CD14-positive monocyte (primary cell): ENCODE data around the gene NDUFS6. TPM values are rescaled to one million over a fixed set of nuclear protein-coding genes. Genes with fewer than 3 reads are reported as not detected.

Experiments
- DNase-seq, 3 donors: peaks; one replicate each; pipeline ENCODE4 v3.0.0-alpha.2; 2011 to 2022
- H2AFZ ChIP-seq: 2 replicates; pipeline ENCODE4 v1.6.0; 2012; ENCODE audit warnings: mild to moderate bottlenecking, low read depth, low read length, inconsistent platforms; ENCODE audit not compliant: insufficient read depth, poor library complexity, severe bottlenecking
- H3K27ac ChIP-seq, 2 donors: 1 replicate in 1 of 2; 2 replicates in 1 of 2; pipeline ENCODE4 v1.5.1; 2012 to 2013; ENCODE audit warnings: low read length in 2 of 2, control low read depth in 1 of 2, inconsistent platforms in 1 of 2, low read depth in 1 of 2, mild to moderate bottlenecking in 1 of 2
- H3K27me3 ChIP-seq, 2 donors: one replicate each; pipeline versions ENCODE4 v1.6.0 to v1.6.1; 2011 to 2013; ENCODE audit warnings: low read length in 2 of 2; ENCODE audit not compliant: control insufficient read depth in 2 of 2, insufficient read depth in 2 of 2
- H3K36me3 ChIP-seq, 2 donors: replicated peaks in 1 of 2; 1 replicate in 1 of 2; 2 replicates in 1 of 2; pipeline versions ENCODE4 v1.5.1 to v1.6.1; 2012 to 2013; ENCODE audit warnings: low read length in 2 of 2, control low read depth in 1 of 2, inconsistent platforms in 1 of 2, mild to moderate bottlenecking in 1 of 2; ENCODE audit not compliant: insufficient read depth in 2 of 2, control insufficient read depth in 1 of 2
- H3K4me1 ChIP-seq, 2 donors: 1 replicate in 1 of 2; 2 replicates in 1 of 2; pipeline versions ENCODE4 v1.5.1 to v1.6.1; 2012 to 2013; ENCODE audit warnings: low read length in 2 of 2, control low read depth in 1 of 2, inconsistent platforms in 1 of 2, mild to moderate bottlenecking in 1 of 2, moderate library complexity in 1 of 2; ENCODE audit not compliant: insufficient read depth in 2 of 2, control insufficient read depth in 1 of 2
- H3K4me2 ChIP-seq: replicated peaks from 2 replicates; pipeline ENCODE3; 2012; ENCODE audit warnings: low read length, moderate library complexity, mild to moderate bottlenecking; ENCODE audit not compliant: poor library complexity, severe bottlenecking; ENCODE audit errors: extremely low read depth
- H3K4me3 ChIP-seq, 3 experiments: fragments of 200-600 bp in 1 of 3; sonication (generic) in 1 of 3; replicated peaks in 1 of 3; 1 replicate in 2 of 3; 2 replicates in 1 of 3; pipeline ENCODE4 v1.5.1; 2011 to 2013; ENCODE audit warnings: low read length in 3 of 3, mild to moderate bottlenecking in 3 of 3, control low read depth in 2 of 3, low read depth in 2 of 3, inconsistent platforms in 1 of 3, moderate library complexity in 1 of 3
- H3K79me2 ChIP-seq: 2 replicates; pipeline ENCODE4 v1.6.0; 2012; ENCODE audit warnings: mild to moderate bottlenecking, control low read depth, inconsistent platforms, low read length, moderate library complexity; ENCODE audit not compliant: insufficient read depth
- H3K9ac ChIP-seq: 2 replicates; pipeline ENCODE4 v1.6.0; 2017; ENCODE audit warnings: low read length, mild to moderate bottlenecking; ENCODE audit not compliant: insufficient read depth, poor library complexity, severe bottlenecking
- H3K9me3 ChIP-seq, 2 donors: replicated peaks in 1 of 2; 1 replicate in 1 of 2; 2 replicates in 1 of 2; pipeline versions ENCODE4 v1.5.1 to v1.6.1; 2012 to 2013; ENCODE audit warnings: low read length in 2 of 2, control low read depth in 1 of 2; ENCODE audit not compliant: control insufficient read depth in 1 of 2, insufficient read depth in 1 of 2
- H4K20me1 ChIP-seq: 2 replicates; pipeline ENCODE4 v1.6.0; 2012; ENCODE audit warnings: mild to moderate bottlenecking, low read length, control low read depth, moderate library complexity; ENCODE audit not compliant: insufficient read depth
- H3K27ac Mint-ChIP-seq, 7 donors: one replicate each; pipeline ENCODE4 v1.8.0; 2020; ENCODE audit warnings: mild to moderate bottlenecking in 7 of 7, mixed read lengths in 7 of 7, moderate library complexity in 6 of 7, inconsistent platforms in 2 of 7
- H3K27me3 Mint-ChIP-seq, 3 donors: one replicate each; pipeline ENCODE4 v1.8.0; 2021 to 2022; ENCODE audit warnings: low read depth in 3 of 3, mild to moderate bottlenecking in 3 of 3, mixed read lengths in 3 of 3, moderate library complexity in 3 of 3, inconsistent platforms in 1 of 3
- H3K36me3 Mint-ChIP-seq, 2 donors: one replicate each; pipeline ENCODE4 v1.8.0; 2020; ENCODE audit warnings: mixed read lengths in 2 of 2, inconsistent platforms in 1 of 2, mild to moderate bottlenecking in 1 of 2
- H3K4me1 Mint-ChIP-seq: one replicate; pipeline ENCODE4 v1.8.0; 2020; ENCODE audit warnings: mild to moderate bottlenecking, mixed read lengths
- H3K4me3 Mint-ChIP-seq, 2 donors: one replicate each; pipeline ENCODE4 v1.8.0; 2020; ENCODE audit warnings: mild to moderate bottlenecking in 2 of 2, mixed read lengths in 2 of 2, moderate library complexity in 1 of 2
- H3K9me3 Mint-ChIP-seq, 7 donors: one replicate each; pipeline ENCODE4 v1.8.0; 2020 to 2022; ENCODE audit warnings: mixed read lengths in 7 of 7, mild to moderate bottlenecking in 6 of 7, moderate library complexity in 6 of 7, inconsistent platforms in 2 of 7
- CTCF ChIP-seq: fragments of 200-600 bp; IDR thresholded peaks from one replicate; pipeline ENCODE4 v1.8.0; 2022; ENCODE audit warnings: antibody characterized with exemption, mild to moderate bottlenecking
- WGBS: methylation state at CpG from one replicate; pipeline ENCODE4 v1.1.5; 2013; ENCODE audit warnings: missing lambda C conversion rate; ENCODE audit not compliant: insufficient coverage; 5-methylcytosine and 5-hydroxymethylcytosine counted together
- intact Hi-C, 2 donors: fragments of 100-400 bp; cut with micrococcal nuclease; formaldehyde crosslinking; loops; one replicate each; pipeline versions ENCODE4 v1.15.0 to v1.15.1; 2023
- polyA plus RNA-seq, 3 donors: library from polyadenylated mRNA; depleted of rRNA in 1 of 3; unstranded in 2 of 3; stranded (reverse) in 1 of 3; fragments of 300-500 nt in 2 of 3; fragments of >200 nt in 1 of 3; fragmentation: Illumina TruSeq in 2 of 3; gene quantifications; 1 replicate in 2 of 3; 2 replicates in 1 of 3; pipeline ENCODE4 v1.2.3, GENCODE V29; 2012 to 2021

The NDUFS6 gene
- polyA plus RNA-seq, 3 donors, result 20.5 to 62.3 (median 62.2) TPM

GRCh38 chr5:1777281-1778137 is 23.7 kb upstream of the NDUFS6 start:
- Histone ChIP-seq H3K4me2 (no peak overlapping the region), H3K4me3 (no peak overlapping the region), H3K27me3 (no peaks in the 10 kb centered on the region), H4K20me1 (no peaks in the 10 kb centered on the region), H3K9me3 (no peaks in the 10 kb centered on the region), H3K27ac (no peak overlapping the region), H2AFZ (no peak overlapping the region), H3K79me2 (no peaks in the 10 kb centered on the region), H3K9ac (no peak overlapping the region), H3K4me1 (no peaks in the 10 kb centered on the region), H3K36me3 (no peaks in the 10 kb centered on the region)
- Mint-ChIP-seq H3K27me3 (peaks cover 11 to 14% (median 12%) of the 10 kb centered on the region in 3 donors), H3K27ac (no peak overlapping the region), H3K36me3 (no peaks in the 10 kb centered on the region), H3K9me3 (peaks cover 0 to 3% (median 0%) of the 10 kb centered on the region in 7 donors), H3K4me1 (no peaks in the 10 kb centered on the region), H3K4me3 (no peak overlapping the region)
- intact Hi-C loops, result no loop called here
- no peak for TF ChIP-seq CTCF
- 90% methylated on average over 31 of the region's 31 CpGs for WGBS
- no peak for DNase-seq

- H3K4me1 ChIP-seq, result no peaks in the 10 kb centered on the region
- no peaks in the 10 kb centered on the region for H3K36me3 ChIP-seq
- TF ChIP-seq CTCF, result no peak
- Mint-ChIP-seq H3K4me3 (no peak overlapping the region), H3K36me3 (no peaks in the 10 kb centered on the region), H3K9me3 (peaks cover 0 to 3% (median 0%) of the 10 kb centered on the region in 7 donors), H3K27ac (no peak overlapping the region), H3K4me1 (no peaks in the 10 kb centered on the region), H3K27me3 (peaks cover 5 to 14% (median 8%) of the 10 kb centered on the region in 3 donors)
- H3K27ac ChIP-seq, result no peak overlapping the region
- no peak overlapping the region for H2AFZ ChIP-seq
- no peak overlapping the region for H3K4me2 ChIP-seq
- H4K20me1 ChIP-seq, result no peaks in the 10 kb centered on the region
- H3K79me2 ChIP-seq, result no peaks in the 10 kb centered on the region
- no peak for DNase-seq
- WGBS, result 84% methylated on average over 4 of the region's 19 CpGs
- no peak overlapping the region for H3K4me3 ChIP-seq
- intact Hi-C loops, result no loop called here
- H3K9ac ChIP-seq, result no peak overlapping the region
- H3K27me3 ChIP-seq, result peaks cover 0 to 3% of the 10 kb centered on the region in 2 donors
- H3K9me3 ChIP-seq, result no peaks in the 10 kb centered on the region
Observed at GRCh38 chr5:1778138-1779020, 22.8 kb upstream of the NDUFS6 start.
